HG03097 (cell line): ENCODE data around the gene OR5K4.

Source experiments
- ATAC-seq: cut with Tn5 transposase; IDR thresholded peaks from one replicate; pipeline ENCODE4 v1.9.1; 2021; ENCODE audit not compliant: unreplicated experiment, low FRiP score

The OR5K4 gene, protein sequence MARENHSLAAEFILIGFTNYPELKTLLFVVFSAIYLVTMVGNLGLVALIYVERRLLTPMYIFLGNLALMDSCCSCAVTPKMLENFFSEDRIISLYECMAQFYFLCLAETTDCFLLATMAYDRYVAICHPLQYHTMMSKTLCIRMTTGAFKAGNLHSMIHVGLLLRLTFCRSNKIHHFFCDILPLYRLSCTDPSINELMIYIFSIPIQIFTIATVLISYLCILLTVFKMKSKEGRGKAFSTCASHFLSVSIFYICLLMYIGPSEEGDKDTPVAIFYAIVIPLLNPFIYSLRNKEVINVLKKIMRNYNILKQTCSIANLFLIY

GRCh38 chr3:98353554-98353953 is at the start of gene OR5K4:
TSS of gene OR5K4 (plus strand) at chr3:98353854. CDS start at chr3:98353854, 0 bp downstream.
- ATAC-seq = no peak

GRCh38 chr3:98322101-98322500 is 31.6 kb upstream of the OR5K4 start:
- no peak for ATAC-seq

DNA sequence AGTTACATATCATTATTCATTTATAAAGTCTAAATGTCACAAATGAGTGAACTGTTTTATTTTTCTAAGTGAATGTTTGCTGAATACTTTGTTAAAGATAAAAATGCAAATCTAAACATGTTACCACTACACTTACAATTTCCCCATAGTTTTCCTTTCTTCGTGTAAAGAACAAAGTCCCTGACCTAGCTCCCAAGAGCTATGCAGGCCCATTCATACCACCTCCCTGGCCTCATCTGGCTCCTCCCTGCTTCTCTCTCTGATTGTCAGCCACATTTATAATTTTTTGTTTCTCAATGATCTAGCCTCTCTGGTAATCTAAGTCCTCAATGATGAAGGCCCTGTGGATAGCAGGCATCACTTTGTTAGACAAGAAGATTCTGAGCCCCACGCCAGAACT is 31.0 kb upstream of the OR5K4 start:
- no peak for ATAC-seq

DNA sequence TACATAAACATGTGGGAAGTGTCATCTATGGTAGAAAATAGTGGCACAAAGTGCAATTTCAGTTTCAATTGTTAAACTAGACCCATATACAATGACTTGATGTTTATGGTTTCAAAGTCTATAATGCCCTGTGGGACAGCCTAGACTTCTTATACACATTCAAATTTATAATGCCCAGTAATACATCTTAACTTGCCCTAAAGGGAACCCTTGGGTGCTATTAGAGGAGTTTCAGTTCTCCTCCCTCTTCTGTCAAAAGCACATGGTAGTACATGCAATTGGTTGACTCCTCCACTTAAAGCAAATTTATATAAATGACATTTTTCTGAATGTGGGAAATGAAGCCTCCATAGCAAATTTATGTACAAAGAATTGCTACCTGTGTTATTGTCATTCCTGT is 30.2 kb upstream of the OR5K4 start:
- no peak for ATAC-seq

- ATAC-seq = no peak
Observed at GRCh38 chr3:98325055-98325454, 28.6 kb upstream of the OR5K4 start.

DNA sequence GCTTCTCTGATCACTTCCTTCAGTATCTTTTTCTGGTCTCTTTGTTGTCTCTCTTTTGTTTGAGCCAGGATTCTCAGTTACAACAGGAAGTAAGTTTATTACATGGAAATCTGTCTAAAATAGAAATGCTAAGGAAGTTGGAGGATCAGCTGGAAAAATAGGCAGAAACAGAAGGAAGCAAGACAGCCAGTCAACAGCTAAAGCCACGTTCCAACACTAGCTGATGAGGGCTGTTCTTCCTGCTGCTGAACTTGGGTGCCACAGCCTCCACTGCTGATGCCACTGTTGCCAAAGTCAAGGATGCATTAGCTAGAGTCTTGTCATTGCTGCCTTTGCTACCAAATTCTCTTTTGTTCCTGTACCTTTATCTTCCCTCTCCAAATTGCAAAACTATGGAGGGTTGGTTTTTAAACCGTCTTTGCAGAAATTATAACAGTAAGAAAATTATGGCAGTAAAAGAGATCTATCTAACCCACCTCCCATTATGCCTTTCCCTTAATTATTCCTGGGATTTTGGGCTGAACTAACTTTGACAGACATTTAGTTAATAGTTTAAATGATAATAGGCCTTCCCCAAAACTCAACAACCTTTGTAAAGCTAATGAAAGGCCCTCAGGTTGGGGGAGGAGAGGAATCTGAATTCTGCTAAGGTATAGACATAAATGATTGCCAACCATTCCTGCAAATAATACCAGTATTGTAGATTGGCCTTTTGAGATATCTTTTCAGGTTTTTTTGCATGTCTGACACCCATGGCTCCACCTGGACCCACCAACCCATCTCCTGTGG is 27.4 kb upstream of the OR5K4 start:
- no peak for ATAC-seq

GRCh38 chr3:98326945-98327344 is 26.7 kb upstream of the OR5K4 start:
- peak; percentile 55 for ATAC-seq

GRCh38 chr3:98328933-98329332 is 24.7 kb upstream of the OR5K4 start:
- ATAC-seq = no peak

DNA sequence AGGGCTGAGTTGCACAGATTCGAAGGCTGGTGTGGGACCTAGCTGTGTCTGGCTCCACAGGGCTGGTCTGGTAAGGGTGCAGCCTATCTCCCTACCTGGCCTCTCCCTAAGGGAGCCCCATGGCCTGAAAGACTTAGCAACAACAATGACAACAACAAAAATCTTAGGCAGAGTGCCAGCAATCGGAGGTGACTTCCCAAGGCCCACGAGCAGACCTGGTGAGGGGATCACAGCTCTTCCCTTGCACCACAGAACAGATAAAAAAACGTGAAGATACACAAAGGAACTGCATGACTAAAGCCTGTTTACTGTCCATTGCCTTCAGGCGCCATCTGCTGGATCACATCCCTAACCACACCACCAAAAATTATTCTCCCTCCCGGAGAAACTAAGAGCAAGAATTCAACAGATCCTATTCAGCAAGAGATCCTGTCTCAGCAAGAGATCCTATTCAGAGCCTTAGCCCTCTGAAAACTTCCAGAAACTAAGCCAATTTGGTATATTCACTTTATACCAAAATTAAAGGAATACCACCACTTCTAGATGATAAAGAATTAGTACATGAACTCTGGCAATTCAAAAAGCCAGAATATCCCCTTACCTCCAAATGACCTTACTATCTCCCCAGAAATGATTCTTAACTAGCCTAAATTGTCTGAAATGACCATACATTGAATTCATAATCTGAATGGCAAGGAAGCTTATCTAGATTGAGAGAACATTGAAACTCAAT is 24.1 kb upstream of the OR5K4 start:
- ATAC-seq = peak; percentile 48

- no peak for ATAC-seq
Observed at GRCh38 chr3:98331329-98331728, 22.3 kb upstream of the OR5K4 start.

- no peak for ATAC-seq
Observed at GRCh38 chr3:98333989-98334606, 19.6 kb upstream of the OR5K4 start.

- ATAC-seq = no peak
Observed at GRCh38 chr3:98339031-98339430, 14.6 kb upstream of the OR5K4 start.

GRCh38 chr3:98341758-98342157 is 11.9 kb upstream of the OR5K4 start:
- no peak for ATAC-seq

GRCh38 chr3:98343647-98344507 is 9.8 kb upstream of the OR5K4 start:
- ATAC-seq = no peak

DNA sequence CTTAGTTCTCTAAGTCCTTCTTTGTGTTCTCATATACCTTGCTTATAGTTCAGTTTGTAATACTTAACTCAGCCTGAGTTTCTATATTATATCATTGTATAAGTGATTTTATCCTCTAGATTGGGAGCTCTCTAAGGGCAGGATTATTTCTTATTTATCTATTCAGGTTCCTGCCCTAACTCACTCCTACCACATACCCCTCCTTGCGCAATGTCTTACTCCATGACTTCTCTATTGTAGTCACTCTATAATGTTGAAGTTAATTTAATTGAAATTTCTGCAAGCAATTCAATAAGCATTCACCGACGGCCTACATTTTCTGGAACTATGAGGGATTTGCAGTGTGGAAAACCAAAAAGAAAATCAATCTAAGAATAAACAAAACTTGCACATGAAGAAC is 3.6 kb upstream of the OR5K4 start:
- ATAC-seq = no peak

DNA sequence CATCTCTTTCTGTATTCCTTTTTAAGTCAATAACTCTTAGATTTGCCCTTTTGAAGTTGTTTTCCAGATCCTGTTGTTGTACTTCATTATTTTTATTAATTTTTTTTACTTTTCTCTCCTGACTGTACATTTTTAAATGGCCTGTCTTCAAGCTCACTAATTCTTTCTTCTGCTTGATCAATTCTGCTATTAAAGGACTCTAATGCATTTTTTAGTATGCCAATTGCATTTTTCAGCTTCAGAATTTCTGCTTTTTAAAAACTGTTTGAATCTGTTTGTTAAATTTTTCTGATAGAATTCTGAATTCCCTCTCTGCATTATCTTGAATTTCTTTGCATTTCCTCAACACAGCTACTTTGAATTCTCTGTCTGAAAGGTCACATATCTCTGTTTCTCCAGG is 5.6 kb downstream of the OR5K4 start:
- ATAC-seq = no peak

- peak; percentile 65 for ATAC-seq
Observed at GRCh38 chr3:98359993-98360675, 6.5 kb downstream of the OR5K4 start.

DNA sequence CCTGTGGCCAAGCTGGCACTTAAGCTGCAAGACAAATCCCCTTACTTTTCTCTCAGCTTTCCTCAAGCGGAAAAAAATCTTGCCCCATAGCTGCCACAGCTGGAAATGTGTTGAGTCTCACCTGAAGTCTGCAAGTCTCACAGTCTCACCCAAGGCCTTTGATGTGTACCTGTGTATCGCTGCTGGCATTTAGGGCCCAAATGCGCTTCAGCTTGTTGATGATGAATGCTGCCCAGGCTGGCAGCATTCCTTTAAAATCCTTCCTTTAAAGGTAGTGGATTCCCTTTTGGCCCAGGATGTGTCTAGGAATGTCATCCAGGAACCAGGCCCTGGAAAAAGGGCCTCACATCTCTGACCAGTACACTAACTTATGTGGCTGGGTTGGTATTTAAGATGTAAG is 7.0 kb downstream of the OR5K4 start:
- no peak for ATAC-seq

DNA sequence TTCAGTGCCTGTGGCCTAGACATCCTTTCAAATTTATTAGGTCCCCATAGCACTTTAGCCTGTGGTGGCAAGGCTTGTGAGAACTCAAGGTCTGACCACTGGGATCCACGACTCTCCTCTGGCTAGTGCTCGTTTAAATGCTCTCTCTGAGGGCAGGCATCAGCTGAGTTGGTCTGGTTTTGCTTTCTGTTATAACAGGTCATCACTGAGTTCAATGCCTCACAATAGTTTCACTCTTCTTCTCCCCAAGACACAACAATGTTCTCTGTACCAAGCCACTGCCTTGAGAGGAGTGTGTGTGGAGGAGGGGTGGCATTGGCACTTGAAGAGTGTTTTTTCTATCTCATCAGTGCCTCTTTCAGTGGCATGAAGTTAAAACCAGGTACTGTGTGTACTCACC is 7.6 kb downstream of the OR5K4 start:
- ATAC-seq = no peak
